HS-5 (cell line): ENCODE data around the gene EML1.
A peak's percentile ranks its signal among the peaks of the same experiment; 100 is the strongest.
"Not testable (repeated sequence)": the region's sequence is repeated elsewhere in the genome, so short reads cannot be mapped to it uniquely, and the experiment has no call there.

Source experiments
- DNase-seq: peaks from one replicate; pipeline ENCODE4 v3.0.0-alpha.2; 2012; ENCODE audit warnings: low read depth

The EML1 gene

GRCh38 chr14:99939421-99939820, 146.2 kb downstream of the EML1 start:
- DNase-seq: no peak

GRCh38 chr14:99940064-99940463, 146.9 kb downstream of the EML1 start:
- no peak for DNase-seq

GRCh38 chr14:99941211-99941610, 148.0 kb downstream of the EML1 start:
- DNase-seq: no peak

GRCh38 chr14:99943620-99944019, 150.4 kb downstream of the EML1 start:
- no peak for DNase-seq

- DNase-seq: no peak
Observed at GRCh38 chr14:99944241-99944651, 151.0 kb downstream of the EML1 start.

GRCh38 chr14:99945732-99946651, 152.8 kb downstream of the EML1 start:
- no peak for DNase-seq

GRCh38 chr14:99946652-99947489, 153.7 kb downstream of the EML1 start:
- no peak for DNase-seq

- no peak for DNase-seq
Observed at GRCh38 chr14:99947695-99948094, 154.5 kb downstream of the EML1 start.

GRCh38 chr14:99949011-99949732, 156.0 kb downstream of the EML1 start:
- not testable (repeated sequence) for DNase-seq

GRCh38 chr14:99950181-99950580, 157.0 kb downstream of the EML1 start:
- DNase-seq: no peak

- DNase-seq: no peak
Observed at GRCh38 chr14:99951085-99951484, 157.9 kb downstream of the EML1 start.

- no peak for DNase-seq
Observed at GRCh38 chr14:99952039-99952438, 158.8 kb downstream of the EML1 start.

GRCh38 chr14:99952453-99952852, 159.2 kb downstream of the EML1 start:
- no peak for DNase-seq

- DNase-seq: no peak
Observed at GRCh38 chr14:99955826-99956455, 162.7 kb downstream of the EML1 start.

- no peak for DNase-seq
Observed at GRCh38 chr14:99958380-99958779, 165.2 kb downstream of the EML1 start.

GRCh38 chr14:99961826-99962518, 168.8 kb downstream of the EML1 start:
- no peak for DNase-seq

- DNase-seq: no peak
Observed at GRCh38 chr14:99964979-99965378, 171.8 kb downstream of the EML1 start.

- no peak for DNase-seq
Observed at GRCh38 chr14:99966037-99966835, 173.0 kb downstream of the EML1 start.

GRCh38 chr14:99966912-99967311, 173.7 kb downstream of the EML1 start:
- DNase-seq: no peak

GRCh38 chr14:99968191-99968920, 175.1 kb downstream of the EML1 start:
- DNase-seq: peak; percentile 36
